ENCODE results near the gene FLCN. TPM values are rescaled to one million over a fixed set of nuclear protein-coding genes. Genes with fewer than 3 reads are reported as not detected.

Gene FLCN
- total and polyA plus RNA-seq, 4 donors: 31.4 to 118 (median 80.1) TPM

- H3K27ac ChIP-seq (ENCODE audit: low read depth in 1 of 2, low read length in 1 of 2): no peak overlapping the region
- no peak overlapping the region for H3K9ac ChIP-seq (ENCODE audit: insufficient read depth in 1 of 2, low read length in 2 of 2)
- TF ChIP-seq, protein P1, sequence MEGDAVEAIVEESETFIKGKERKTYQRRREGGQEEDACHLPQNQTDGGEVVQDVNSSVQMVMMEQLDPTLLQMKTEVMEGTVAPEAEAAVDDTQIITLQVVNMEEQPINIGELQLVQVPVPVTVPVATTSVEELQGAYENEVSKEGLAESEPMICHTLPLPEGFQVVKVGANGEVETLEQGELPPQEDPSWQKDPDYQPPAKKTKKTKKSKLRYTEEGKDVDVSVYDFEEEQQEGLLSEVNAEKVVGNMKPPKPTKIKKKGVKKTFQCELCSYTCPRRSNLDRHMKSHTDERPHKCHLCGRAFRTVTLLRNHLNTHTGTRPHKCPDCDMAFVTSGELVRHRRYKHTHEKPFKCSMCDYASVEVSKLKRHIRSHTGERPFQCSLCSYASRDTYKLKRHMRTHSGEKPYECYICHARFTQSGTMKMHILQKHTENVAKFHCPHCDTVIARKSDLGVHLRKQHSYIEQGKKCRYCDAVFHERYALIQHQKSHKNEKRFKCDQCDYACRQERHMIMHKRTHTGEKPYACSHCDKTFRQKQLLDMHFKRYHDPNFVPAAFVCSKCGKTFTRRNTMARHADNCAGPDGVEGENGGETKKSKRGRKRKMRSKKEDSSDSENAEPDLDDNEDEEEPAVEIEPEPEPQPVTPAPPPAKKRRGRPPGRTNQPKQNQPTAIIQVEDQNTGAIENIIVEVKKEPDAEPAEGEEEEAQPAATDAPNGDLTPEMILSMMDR (IDR thresholded peaks at IDR 0.05; ENCODE audit: control extremely low read depth, extremely low read depth): no peak
- peaks cover 22 to 32% (median 30%) of the 10 kb centered on the region in 4 donors for H3K36me3 ChIP-seq (ENCODE audit: control insufficient read depth in 4 of 4, insufficient read depth in 4 of 4, low read length in 4 of 4)
- no peaks in the 10 kb centered on the region for H3K27me3 ChIP-seq (ENCODE audit: control insufficient read depth in 3 of 3, insufficient read depth in 3 of 3, low read length in 2 of 3)
- ATAC-seq (ENCODE audit: insufficient read depth, low FRiP score) (no peak), DNase-seq (no peak)
- H3K9me3 ChIP-seq (ENCODE audit: control insufficient read depth in 4 of 4, insufficient read depth in 3 of 4, low read length in 3 of 4): no peaks in the 10 kb centered on the region
- H3K4me3 ChIP-seq: no peak overlapping the region
- WGBS, 2 donors: 91 to 92% methylated on average over 9 of the region's 9 CpGs
- no peaks in the 10 kb centered on the region for H3K4me1 ChIP-seq (ENCODE audit: control insufficient read depth in 5 of 5, insufficient read depth in 5 of 5, low read length in 5 of 5)
Measured at GRCh38 chr17:17269926-17270773, 33.2 kb upstream of the FLCN start.

GRCh38 chr17:17264430-17264829, 27.5 kb upstream of the FLCN start:
- no peaks in the 10 kb centered on the region for H3K27me3 ChIP-seq (ENCODE audit: control insufficient read depth in 3 of 3, insufficient read depth in 3 of 3, low read length in 2 of 3)
- WGBS, 2 donors: 67 to 79% methylated on average over 2 of the region's 2 CpGs
- H3K27ac ChIP-seq (ENCODE audit: low read depth in 1 of 2, low read length in 1 of 2): no peak overlapping the region
- H3K4me3 ChIP-seq: no peak overlapping the region
- H3K9ac ChIP-seq (ENCODE audit: insufficient read depth in 1 of 2, low read length in 2 of 2): no peak overlapping the region
- H3K4me1 ChIP-seq (ENCODE audit: control insufficient read depth in 5 of 5, insufficient read depth in 5 of 5, low read length in 5 of 5): no peaks in the 10 kb centered on the region
- DNase-seq (peak in 2 of 3 donors; percentile 12 to 58), ATAC-seq (ENCODE audit: insufficient read depth, low FRiP score) (peak; percentile 27)
- no peaks in the 10 kb centered on the region for H3K9me3 ChIP-seq (ENCODE audit: control insufficient read depth in 4 of 4, insufficient read depth in 3 of 4, low read length in 3 of 4)
- TF ChIP-seq, protein P1 (IDR thresholded peaks at IDR 0.05; ENCODE audit: control extremely low read depth, extremely low read depth): no peak
- peaks cover 28 to 52% (median 42%) of the 10 kb centered on the region in 4 donors for H3K36me3 ChIP-seq (ENCODE audit: control insufficient read depth in 4 of 4, insufficient read depth in 4 of 4, low read length in 4 of 4)

- no peak for ATAC-seq (ENCODE audit: insufficient read depth, low FRiP score)
- no peak overlapping the region for H3K9ac ChIP-seq (ENCODE audit: insufficient read depth in 1 of 2, low read length in 2 of 2)
- DNase-seq: no peak
- no peak overlapping the region for H3K4me3 ChIP-seq
- TF ChIP-seq, protein P1 (IDR thresholded peaks at IDR 0.05; ENCODE audit: control extremely low read depth, extremely low read depth): no peak
- 91 to 97% methylated on average over 4 of the region's 4 CpGs for WGBS, 2 donors
- H3K27me3 ChIP-seq (ENCODE audit: control insufficient read depth in 3 of 3, insufficient read depth in 3 of 3, low read length in 2 of 3): no peaks in the 10 kb centered on the region
- no peak overlapping the region for H3K27ac ChIP-seq (ENCODE audit: low read depth in 1 of 2, low read length in 1 of 2)
- no peaks in the 10 kb centered on the region for H3K9me3 ChIP-seq (ENCODE audit: control insufficient read depth in 4 of 4, insufficient read depth in 3 of 4, low read length in 3 of 4)
- H3K4me1 ChIP-seq (ENCODE audit: control insufficient read depth in 5 of 5, insufficient read depth in 5 of 5, low read length in 5 of 5): no peaks in the 10 kb centered on the region
- H3K36me3 ChIP-seq (ENCODE audit: control insufficient read depth in 4 of 4, insufficient read depth in 4 of 4, low read length in 4 of 4): peaks cover 29 to 51% (median 40%) of the 10 kb centered on the region in 4 donors
Measured at GRCh38 chr17:17258998-17259397, 22.0 kb upstream of the FLCN start.

Data from lung (tissue), 12 donors.